ENCODE results near the gene ID1.
A peak's percentile ranks its signal among the peaks of the same experiment; 100 is the strongest.

ID1 gene, protein sequence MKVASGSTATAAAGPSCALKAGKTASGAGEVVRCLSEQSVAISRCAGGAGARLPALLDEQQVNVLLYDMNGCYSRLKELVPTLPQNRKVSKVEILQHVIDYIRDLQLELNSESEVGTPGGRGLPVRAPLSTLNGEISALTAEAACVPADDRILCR

DNA sequence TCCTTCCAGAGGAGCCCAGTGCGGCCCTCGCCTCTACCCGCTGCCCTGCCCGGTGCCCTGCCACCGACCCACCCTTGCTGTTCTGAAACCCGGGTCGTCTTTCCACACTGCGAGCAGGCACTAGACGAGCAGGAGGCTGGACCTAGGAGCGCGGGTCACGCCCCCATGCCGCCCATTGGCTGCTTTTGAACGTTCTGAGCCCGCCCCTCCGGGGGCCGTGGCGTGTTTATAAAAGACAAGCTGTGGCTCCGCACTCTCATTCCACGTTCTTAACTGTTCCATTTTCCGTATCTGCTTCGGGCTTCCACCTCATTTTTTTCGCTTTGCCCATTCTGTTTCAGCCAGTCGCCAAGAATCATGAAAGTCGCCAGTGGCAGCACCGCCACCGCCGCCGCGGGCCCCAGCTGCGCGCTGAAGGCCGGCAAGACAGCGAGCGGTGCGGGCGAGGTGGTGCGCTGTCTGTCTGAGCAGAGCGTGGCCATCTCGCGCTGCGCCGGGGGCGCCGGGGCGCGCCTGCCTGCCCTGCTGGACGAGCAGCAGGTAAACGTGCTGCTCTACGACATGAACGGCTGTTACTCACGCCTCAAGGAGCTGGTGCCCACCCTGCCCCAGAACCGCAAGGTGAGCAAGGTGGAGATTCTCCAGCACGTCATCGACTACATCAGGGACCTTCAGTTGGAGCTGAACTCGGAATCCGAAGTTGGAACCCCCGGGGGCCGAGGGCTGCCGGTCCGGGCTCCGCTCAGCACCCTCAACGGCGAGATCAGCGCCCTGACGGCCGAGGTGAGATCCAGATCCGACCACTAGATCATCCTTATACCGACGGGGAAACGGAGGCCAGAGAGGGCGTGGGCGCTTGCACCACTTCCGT lies at the start of gene ID1:
TSS of gene ID1 (plus strand) at position 259 of the 871 bp plus-strand sequence. CDS start at position 358, 99 bp downstream.
- peak; percentile 95 for DNase-seq (ENCODE audit: low read depth)

DNA sequence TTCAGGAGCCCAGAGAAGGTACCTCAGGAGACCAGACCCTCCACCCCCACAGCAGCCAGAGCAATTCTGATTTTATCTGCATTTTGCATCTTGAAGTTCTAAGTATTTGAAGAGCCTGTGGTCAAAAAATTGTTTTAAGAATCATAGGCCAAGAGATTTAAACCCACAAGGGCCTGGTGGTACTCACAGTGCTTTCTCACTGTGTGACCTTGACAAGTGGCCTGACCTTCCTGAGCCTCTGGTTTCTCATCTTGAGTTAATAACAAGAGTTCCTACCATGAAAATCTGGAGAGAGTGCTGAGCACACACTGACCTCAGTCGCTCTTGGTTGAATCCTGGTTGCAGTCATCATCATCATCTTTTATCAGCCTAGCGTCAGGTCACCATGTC lies 45.4 kb upstream of the ID1 start:
- no peak for DNase-seq (ENCODE audit: low read depth)

DNA sequence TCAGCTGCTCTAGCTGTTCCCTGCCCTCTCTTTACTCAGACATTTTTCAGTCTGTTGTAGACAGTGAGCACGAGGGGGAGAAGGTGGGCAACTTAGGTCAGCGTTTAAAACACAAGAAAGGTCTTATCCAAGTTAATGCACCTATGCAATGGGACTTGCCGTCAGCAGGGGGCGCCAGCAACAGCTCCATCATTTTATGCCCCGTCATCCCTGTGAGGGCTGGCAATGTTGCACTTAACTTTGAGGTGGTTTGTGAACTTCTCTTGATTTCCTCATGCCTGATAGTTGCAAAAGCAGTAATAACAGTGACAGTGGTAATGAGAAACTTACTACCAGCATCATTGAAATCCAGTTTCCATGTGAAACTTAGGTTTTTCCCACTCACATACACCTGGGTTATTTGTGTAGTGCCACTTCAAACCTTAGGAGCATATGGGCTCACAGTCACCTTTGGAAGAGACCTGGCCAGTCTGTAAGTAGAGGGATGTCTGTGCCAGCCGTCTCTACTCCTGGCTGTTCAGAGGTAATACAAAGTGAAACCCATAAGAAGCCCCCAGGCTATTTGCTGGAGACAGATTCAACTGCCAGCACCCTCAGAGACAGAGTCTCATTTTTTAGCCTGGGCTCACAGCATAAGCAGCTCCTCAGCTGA lies 44.9 kb upstream of the ID1 start:
- DNase-seq (ENCODE audit: low read depth): peak; percentile 94

DNA sequence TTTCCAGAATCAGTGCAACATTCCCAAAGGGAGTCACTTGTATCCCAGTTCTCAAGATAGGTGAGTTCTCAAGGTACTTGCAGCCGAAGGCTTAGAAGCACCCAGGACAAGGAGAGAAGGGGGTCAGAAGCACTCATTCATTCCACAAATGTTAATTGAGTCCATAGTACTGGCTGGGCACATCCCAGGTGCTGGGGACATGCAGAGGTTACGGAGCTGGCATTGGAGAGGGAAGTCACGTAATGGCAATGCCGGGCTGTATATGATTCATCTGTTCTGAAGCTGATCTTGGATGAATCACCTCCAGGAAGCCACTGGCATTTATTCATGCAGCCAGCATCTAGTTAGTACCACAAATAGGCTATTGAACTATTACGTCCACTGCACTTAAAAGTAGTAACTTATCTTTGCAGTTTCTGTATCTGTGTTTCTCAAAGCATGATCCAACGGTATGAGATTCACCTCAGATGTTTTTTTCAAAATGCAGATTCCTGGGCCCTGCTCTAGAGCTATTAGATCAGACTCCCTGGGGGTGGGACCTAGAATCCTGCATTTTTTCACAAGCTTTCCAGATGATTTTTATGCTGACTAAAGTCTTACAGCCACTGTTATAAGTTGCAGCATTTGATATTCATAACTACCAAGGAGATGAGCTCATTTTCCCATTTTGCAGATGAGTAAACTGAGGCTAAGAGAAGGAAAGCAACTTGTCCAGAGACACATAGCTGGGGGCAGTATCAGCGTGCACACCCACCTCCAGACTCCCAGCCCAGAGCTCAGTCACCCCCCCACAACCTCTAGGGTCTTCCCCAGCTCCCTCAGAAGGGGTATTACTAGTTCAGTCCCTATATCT lies 44.1 kb upstream of the ID1 start:
- DNase-seq (ENCODE audit: low read depth): peak; percentile 96

DNA sequence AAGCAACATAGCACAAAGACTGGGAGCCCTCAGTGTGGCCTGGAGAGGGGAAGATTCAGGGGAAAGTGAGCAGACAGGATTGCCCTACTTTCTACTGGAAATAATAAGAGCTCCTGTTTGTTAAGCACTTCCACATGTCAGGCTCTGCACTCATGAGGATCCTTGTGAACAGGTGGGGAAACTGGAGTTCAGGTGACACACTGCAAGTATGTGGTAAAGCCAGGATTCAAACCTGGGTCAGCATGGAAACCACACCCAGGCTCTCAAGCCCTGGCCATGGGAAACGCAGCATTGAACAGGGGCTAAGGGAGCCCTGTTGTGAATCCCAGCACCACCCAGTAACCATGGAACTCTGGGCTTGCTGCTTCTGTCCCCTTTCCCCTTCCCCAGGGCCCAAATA lies 42.8 kb upstream of the ID1 start:
- DNase-seq (ENCODE audit: low read depth): no peak

DNA sequence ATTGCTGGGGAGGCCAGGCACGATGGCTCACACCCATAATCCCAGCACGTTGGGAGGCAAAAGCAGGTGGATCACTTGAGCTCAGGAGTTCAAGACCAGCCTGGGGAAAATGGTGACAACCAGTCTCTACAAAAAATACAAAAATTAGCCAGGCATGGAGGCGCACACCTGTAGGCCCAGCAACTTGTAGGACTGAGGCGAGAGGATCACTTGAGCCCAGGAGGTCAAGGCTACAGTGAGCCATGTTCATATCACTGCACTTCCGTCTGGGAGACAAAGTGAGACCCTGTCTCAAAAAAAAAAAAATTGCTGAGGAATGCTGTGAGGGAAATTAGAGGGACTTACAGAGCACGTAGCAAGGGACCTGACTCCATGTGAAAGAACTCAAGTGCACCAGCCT lies 40.8 kb upstream of the ID1 start:
- DNase-seq (ENCODE audit: low read depth): no peak

DNA sequence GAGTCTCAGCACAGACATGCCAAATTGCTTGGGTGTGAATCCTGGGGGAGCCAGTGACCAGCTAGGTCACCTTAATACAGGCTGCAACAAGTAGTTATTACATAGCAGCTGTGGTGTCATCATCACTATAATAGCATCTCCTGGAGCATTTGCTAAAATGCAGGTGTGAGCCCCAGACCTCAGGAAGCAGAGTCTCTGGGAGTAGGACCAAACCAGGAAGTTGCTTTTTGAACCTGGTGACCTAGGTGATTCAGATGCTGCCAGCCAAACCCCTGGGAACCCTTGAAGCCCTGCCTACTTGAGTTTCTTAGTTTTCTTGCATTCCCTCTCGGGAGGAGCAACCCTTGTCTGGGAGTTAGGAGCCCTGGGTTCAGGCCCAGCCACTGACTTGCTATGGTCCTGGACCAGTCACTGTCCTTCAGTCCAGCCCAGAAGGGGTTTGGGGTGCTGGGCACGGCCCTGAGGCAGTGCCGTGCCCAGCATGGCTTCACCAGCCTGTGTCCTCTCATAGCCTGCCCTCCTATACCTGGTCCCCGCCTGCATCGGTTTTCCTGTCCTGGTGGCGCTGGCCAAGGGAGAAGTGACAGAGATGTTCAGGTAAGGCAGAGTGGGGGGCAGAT lies 39.3 kb upstream of the ID1 start:
- no peak for DNase-seq (ENCODE audit: low read depth)

DNA sequence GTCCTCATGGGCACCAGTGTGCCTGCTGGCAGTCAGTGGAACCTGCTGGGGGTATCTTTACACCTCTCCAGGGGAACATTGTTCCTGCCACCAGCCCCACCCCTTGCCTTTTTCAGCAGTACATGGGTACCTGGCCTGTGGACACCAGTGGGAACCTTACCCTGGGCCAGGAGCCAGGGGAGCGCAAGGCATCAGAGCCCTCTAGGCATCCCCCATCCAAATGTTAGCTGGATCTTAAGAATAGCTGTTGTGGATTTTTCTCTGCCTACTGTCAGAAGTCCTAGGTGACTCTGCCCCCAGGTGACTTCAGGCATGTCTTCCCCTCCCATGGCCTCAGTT lies 38.8 kb upstream of the ID1 start:
- DNase-seq (ENCODE audit: low read depth): no peak

DNA sequence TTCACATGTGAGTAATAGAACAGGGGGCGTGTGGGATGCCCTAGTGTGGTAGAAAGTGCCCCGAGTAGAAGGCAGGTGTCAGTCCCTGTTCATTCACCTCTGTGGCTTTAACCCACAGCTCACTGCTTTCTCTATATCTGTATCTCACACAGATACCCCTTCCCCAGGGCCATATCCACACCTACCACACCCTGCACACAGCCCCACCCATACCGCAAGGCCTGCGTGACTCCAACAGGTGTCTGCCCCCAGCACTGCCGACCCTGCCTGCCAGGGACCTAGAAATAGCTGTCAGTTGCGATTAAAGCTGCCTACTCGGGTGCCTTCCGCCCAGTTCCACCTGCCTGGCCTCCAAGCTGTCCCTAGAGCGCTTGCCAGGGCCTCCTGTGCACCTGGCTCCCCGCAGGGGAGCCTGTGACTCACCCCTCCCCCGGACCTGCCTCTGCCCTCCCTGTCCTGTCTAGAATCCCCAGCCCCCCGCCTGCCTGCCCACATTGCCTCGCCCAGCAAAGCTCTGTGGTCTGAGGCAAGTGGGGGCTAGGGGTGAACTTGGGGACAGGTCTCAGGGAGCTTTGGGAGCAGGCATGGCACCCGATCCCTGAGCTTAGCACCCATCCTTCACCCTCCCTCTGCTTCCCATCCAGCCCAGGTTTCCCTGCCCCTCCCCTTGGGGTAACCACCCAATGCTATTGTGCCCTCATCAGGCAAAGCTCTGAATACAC lies 38.3 kb upstream of the ID1 start:
- no peak for DNase-seq (ENCODE audit: low read depth)

DNA sequence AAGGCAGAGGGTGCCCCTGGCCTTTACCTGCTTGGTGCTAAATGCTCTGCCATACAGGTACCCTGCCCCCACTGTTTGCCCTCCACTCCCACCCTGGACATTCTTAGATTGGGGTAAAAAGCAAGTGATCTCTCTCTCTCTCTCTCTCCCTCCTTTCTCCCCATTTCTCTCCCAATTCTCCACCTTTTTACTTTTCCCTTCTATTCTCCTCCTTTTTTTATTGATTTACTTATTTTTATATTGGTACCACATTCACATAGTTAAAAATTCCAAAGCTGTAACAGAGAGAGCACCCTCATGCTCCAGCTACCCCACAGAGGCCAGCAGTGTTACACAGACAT lies 37.7 kb upstream of the ID1 start:
- no peak for DNase-seq (ENCODE audit: low read depth)

DNA sequence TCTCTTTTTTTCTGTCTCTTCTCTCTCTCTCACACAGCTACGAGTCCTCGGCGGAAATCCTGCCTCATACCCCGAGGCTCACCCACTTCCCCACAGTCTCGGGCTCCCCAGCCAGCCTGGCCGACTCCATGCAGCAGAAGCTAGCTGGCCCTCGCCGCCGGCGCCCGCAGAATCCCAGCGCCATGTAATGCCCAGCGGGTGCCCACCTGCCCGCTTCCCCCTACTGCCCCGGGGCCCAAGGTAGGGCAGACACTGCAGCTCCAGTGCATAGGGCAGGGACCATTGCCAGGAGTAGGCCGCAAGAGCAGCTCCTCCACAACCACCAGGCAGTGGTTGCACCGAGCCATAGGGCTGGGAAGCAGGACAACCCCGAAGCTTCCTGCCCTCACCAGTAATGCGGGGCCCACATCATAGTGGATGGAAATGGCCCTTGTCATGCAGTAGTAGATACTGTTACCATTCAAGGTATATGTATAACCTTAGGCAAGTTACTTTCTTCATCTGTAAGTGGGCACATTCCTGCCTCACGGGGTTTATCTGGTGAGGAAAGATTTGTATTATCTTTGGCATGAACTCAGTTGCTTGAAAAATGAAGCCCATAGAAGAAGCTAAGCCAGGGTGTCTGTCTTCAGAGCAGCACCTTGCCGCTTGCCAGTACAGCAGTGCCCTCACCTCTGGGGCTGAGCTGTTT lies 36.9 kb upstream of the ID1 start:
- DNase-seq (ENCODE audit: low read depth): peak; percentile 33

DNA sequence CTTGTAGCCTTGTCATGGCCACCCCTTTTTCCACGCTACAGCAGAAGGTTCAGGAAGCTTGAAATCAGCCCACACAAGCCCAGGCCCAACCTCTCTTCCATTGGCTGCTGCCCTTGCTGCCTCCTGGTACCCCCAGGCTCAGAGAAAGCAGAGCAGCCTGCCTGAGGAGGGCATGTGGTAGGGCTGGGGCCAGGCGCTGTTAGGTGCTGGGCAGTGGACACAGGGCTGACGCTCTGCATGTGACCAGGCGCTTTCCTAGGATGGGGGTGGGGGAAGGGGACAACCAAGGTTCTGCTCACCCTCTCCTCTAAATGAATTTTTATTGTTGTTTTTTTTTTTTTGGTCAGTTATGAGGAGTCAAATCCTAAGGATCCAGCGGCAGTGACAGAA lies 36.3 kb upstream of the ID1 start:
- no peak for DNase-seq (ENCODE audit: low read depth)

DNA sequence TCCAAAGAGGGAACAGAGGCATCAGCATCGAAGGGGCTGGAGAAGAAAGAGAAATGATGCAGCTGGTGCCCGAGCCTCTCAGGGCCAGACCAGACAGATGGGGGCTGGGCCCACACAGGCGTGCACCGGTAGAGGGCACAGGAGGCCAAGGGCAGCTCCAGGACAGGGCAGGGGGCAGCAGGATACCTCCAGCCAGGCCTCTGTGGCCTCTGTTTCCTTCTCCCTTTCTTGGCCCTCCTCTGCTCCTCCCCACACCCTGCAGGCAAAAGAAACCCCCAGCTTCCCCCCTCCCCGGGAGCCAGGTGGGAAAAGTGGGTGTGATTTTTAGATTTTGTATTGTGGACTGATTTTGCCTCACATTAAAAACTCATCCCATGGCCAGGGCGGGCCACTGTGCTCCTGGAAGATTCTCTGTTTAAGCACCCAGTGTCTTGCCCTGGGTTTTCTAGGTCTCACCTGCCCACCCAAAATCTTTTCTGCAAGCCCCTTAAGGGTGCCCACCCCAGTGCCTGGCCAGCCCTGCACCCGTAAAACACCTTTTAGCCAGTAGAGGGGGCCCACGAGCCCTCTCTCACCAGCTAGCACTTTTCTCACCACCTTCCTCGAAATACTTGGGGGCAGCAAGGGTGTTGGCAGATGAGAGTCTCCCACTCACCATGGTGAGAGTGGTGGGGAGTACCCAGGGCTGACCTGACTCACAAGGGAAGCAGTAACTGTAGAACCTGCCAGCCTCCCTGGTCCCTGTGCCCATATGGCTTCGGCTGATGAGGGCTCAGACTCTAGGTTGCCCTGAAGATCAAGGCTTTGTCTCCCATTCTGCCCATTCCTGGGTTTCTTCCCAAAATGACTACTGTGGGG lies 35.7 kb upstream of the ID1 start:
- no peak for DNase-seq (ENCODE audit: low read depth)

DNA sequence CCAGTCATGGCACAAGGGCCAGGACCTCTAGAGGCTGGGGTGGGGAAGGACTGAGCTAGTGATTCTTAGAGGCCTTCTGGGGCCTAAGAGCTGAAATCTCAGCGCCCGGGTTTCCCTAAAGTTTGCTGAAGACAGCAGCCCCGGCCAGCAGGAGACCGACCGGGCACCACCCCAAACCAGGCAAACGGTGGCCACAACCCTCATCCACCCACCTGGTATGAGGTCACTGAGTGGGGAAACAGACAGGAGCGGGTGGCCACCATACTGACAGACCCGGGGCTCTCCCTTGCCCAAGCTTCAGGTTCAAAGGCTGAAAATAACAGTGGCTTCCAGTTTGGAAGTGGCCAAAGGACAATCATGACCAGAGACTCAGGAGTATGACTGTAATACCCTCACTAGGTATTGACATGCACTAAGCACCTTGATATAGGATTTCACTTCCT lies 35.0 kb upstream of the ID1 start:
- no peak for DNase-seq (ENCODE audit: low read depth)

DNA sequence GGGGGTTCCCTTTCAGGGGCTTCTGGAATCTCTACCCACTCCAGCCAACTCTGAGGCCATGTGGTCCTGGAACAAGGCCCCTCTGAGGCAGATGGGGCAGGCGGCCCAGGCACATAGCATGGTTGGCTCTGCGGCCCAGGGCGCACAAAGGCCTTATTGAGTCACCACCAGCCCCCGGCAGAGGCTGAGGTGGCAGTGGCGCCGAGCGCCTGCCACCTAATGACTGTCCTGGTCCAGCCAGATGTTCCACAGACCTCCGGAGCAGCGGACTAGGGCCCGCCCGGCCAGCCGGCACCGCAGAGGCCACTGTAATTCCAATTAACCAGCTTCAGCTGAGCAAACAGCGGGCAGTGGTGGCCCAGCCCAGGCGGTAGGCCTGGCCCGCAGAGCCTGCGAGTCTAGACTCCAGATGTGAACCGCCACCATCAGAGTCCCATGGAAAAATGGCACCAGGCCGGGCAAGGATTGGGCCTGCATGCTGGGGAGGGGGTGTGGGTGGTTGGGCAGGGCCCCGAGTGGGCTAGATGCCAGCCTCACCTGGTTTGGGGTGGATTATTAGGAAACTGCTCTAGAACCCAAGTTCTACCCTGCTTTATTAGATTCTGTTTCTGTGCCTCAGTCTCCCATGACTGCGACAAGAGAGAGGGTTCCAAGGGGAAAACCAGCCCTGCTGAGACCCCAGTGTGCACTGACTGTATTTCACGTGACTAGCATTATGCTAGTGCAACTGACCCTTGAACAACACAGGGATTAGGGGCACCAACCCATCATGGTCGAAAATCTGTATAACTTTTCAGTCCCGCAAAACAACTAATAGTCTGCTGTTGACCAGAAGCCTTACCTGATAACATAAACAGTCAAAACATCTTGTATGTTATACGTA lies 34.1 kb upstream of the ID1 start:
- DNase-seq (ENCODE audit: low read depth): peak; percentile 76

DNA sequence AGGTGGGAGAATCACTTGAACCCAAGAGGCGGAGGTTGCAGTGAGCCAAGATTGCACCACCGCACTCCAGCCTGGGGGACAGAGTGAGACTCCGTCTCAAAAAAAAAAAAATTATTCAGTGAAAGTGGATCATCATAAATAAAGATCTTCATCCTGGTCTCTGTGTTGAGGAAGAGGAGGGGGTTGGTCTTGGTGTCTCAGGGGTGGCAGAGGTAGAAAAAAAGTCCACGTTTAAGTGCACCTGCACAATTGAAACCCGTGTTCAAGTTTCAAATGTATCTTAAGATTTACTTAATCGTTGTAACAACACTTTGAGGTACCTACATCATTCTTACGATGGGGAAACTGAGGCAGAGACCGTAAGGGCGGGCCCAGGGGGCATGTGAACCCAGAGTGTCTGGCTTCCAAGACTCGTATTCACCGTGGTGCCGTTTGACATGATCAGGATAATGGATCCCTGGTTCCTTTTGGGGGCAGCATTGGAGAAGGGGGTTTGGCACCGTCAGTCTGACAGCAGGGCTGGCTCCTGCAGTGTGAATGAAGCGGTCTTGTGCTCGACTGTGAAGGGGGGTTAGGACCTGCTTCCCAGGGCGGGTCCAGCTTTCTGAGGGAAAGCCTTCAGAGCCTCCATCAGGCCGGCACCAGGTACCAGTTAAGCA lies 32.9 kb upstream of the ID1 start:
- no peak for DNase-seq (ENCODE audit: low read depth)

DNA sequence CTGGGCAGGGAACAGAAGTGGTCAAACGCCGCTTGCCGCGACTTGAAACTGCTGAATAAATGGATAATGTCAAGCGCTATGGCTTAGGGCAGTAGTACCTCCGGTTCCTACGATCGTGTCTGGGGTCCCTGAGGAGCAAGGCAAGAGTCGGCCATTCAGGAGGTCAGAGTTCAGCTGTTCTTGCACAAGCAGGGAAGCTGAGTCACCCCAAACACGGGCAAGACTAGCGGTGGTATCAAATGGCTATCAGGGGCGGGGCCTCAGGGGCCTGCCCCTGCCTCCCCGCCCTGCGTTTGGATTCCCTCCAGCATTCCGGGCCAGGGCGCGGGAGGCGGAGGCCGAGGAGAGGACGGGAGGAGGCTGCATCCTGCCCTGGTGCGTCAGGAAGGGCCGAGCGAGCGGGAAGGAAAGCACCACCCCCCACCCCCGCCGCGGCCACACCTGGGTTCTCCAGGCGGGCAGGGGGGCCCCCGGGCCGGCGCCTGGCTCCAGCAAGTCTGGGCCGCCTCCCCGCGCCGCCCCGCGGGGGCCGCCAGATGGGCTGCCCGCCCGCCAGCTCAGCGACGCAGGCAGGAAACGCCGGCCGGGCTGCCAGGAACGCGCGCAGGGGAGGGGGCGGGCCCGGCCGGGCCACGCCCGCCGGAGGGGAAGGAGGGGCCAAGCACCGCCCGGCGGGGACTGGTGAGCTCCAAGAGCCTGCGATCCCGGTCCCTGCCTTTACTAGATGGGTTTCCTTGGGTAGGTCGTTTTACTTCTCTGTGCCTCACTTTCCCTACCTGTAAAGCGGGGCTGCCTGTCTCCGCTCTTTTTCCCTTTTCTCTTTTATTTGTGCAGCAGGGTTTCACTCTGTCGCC lies 32.2 kb upstream of the ID1 start:
- peak; percentile 99 for DNase-seq (ENCODE audit: low read depth)

Measured in fibroblast of gingiva (primary cell).